SIG-M5 treated with dmso at 0.1 percent for 504 hours (cell line): Measurements from ENCODE around the gene ENSA.
A peak's percentile ranks its signal among the peaks of the same experiment; 100 is the strongest.
"Not testable (repeated sequence)": the region's sequence is repeated elsewhere in the genome, so short reads cannot be mapped to it uniquely, and the experiment has no call there.

Source experiments
- DNase-seq: peaks from one replicate; lab custom pipeline; 2025; ENCODE audit not compliant: unreplicated experiment; lab: John Stamatoyannopoulos, UW

The ENSA gene, protein sequence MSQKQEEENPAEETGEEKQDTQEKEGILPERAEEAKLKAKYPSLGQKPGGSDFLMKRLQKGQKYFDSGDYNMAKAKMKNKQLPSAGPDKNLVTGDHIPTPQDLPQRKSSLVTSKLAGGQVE

DNA sequence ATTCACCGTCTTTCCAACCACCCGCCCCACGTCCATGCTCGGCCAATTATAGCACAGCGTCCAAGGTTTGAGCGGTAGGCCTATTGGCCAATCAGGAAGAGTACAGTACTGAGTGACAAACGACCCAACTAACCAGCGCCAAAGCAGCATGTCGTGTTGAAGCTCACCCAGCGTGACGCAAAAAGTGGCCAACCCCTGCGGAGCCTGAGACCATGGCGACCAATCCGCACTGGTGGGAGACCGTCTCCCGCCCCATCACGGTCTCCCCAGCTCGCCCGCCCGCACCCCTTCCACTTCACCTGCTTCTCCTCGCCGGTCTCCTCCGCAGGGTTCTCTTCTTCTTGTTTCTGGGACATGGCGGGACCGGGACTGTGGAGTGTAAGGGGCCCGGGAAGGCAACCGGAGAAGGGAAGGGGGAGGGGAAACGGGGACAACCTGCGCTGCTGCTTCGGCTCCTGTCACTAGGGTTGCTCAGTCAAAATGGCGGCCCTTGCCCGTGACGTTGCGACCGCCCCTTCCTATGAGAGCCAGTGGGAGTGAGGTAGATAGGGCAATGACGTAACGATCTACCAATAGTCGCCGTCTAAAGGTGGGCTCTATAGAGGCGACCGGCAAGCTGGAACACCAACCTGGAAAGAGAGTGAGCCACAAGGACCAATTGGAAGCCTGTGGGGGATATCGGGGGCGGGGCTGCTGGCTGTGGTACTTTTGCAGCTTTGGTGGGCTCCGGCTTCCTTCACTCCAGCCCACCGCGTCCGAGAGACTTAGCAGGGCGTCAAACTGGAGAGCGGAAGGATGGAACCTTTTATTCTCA lies at the start of gene ENSA:
Gene ENSA (minus strand): TSS at position 498 of the 814 bp plus-strand sequence. CDS start 142 bp downstream, at position 356.
- peak; percentile 100 for DNase-seq

DNA sequence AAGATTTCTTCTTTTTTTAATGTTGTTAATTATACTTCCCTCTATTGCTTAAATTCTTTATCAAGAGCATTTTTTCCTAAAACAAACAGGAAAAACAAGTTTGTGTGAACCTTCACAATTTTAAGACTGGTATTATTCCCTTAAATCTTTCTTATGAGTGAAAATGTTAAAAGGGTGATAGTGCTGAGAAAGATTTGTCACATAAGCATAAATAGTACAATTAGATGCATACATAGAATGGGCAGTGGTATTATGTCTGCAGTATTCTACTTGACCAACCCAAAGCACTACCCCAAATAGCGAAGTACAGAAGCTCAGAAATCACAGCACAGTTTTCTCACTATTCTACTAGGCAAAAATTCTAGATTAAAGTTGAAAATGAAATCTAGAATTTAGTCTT lies 49.6 kb upstream of the ENSA start:
- no peak for DNase-seq

DNA sequence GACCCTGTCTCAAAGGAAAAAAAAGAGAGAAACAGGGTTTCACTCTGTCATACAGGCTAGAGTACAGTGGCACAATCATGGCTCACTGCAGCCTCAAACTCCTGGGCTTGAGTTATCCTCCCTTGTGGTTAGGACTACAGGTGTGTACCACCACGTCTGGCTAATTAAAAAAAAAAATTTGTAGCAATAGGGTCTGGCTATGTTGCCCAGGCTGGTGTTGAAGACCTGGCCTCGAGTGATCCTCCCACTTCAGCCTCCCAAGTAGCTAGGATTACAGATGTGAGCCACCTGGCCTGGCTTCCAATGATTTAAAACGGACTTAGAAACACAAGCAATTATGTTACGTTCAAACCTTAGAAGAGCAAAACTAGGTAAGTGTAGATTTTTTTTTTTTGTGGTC lies 45.5 kb upstream of the ENSA start:
- DNase-seq: no peak

DNA sequence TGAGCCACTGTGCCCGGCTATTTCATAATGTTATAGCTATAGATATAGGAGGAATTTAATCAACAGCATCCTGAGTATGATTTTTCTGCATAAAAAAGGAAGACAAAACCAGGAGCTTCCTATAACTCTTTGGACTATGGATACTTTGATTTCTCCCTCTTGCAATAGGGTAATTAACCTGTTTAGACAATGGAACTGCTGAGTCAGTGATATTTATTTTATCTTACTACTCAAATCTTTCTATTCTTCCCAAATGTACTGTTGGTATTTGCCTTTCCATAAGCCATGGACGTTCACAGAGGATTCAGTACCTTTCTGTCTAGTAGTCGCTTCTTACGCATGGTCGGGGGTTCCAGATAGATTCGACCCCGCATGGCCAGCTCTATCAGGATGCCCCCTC lies 33.9 kb upstream of the ENSA start:
- no peak for DNase-seq

DNA sequence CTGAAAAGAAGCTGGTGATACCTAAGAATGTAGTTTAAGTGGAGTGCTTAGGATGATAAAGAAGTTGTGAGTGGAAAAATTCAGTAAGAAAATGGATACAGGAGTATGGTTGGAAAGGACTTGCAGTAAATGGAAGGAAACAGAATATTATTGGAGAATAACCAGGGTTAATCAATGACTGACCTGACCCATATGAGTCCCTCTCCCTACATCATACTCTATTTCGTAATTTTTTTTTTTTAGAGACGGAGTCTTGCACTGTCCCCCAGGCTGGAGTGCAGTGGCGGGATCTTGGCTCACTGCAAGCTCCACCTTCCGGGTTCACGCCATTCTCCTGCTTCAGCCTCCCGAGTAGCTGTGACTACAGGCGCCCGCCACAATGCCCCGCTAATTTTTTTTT lies 33.4 kb upstream of the ENSA start:
- no peak for DNase-seq

DNA sequence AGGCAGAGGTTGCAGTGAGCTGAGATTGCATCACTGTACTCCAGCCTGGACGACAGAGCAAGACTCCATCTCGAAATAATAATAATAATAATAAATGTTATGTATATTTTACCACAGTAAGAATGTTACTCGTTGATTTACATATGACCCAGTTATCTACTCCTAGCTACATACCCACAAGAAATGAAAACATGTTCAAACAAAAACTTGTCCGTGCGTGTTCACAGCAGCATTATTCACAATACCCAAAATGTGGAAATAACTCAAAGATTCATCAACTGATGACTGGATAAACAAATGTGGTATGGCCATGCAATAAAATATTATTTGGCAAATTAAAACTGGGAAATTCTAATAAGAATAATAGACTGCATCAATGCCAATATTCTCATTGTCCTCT lies 31.7 kb upstream of the ENSA start:
- DNase-seq: no peak

DNA sequence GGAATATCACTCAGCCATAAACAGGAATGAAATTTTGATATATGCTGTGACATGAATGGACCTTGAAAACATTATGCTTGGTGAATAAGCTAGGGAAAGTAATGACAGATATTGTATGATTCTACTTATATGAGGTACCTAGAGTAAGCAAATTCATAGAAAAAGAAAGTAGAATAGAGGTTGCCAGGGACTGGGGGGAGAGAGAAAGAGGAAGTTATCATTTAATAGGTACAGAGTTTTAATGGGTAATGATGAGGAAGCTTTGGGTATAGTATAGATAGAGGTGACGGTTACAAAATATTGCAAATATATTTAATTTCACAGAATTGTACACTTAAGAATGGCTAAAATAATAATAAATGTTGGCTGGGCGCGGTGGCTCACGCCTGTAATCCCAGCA lies 31.2 kb upstream of the ENSA start:
- DNase-seq: no peak

DNA sequence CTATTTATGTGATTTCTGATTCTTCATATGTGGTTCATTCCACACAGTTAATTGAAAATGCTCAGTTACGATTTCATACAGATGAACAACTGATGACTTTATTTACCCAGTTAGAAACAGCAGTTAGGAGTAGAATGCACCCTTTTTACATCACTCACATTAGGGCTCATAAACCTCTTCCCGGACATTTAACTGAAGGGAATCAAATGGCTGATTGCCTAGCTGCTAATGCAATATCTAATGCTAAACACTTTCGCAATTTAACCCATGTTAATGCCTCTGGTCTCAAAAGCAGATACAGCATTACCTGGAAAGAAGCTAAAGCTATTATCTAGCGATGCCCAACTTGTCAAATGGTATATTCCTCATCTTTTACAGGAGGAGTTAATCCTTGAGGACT lies 27.7 kb upstream of the ENSA start:
- not testable (repeated sequence) for DNase-seq

DNA sequence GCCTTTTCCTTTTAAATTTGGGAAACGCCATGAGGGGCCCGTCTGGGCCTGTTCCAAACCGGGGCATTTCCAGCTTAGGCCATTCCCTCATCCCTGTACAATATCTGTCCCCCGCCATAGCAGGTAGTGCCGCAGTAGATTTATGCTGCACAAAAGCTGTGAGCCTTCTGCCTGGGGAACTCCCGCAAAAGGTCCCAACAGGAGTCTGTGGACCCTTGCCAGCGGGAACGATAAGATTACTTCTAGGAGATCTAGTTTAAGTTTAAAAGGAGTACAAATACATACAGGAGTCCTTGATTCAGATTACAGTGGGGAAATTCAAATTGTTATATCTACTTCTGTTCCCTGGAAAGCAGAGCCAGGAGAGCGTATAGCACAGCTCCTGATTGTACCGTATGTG lies 25.2 kb upstream of the ENSA start:
- DNase-seq: not testable (repeated sequence)

DNA sequence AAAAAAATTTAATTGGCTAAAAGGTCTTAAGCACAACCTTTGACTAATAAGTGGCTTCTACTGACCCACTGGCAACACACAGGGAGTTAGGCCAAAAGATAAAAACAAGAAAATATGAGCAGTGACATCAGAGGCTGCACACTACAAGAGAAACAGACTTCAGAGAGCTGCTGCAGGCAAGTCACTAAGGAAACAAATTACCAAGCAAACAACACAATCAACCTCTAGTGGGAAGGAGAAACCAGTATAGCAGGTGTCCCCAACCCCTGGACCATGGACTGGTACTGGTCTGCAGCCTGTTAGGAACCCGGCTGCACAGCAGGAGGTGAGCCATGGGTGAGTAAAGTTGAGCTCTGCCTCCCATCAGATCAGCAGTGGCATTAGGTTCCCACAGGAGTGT lies 20.8 kb upstream of the ENSA start:
- DNase-seq: peak; percentile 93

DNA sequence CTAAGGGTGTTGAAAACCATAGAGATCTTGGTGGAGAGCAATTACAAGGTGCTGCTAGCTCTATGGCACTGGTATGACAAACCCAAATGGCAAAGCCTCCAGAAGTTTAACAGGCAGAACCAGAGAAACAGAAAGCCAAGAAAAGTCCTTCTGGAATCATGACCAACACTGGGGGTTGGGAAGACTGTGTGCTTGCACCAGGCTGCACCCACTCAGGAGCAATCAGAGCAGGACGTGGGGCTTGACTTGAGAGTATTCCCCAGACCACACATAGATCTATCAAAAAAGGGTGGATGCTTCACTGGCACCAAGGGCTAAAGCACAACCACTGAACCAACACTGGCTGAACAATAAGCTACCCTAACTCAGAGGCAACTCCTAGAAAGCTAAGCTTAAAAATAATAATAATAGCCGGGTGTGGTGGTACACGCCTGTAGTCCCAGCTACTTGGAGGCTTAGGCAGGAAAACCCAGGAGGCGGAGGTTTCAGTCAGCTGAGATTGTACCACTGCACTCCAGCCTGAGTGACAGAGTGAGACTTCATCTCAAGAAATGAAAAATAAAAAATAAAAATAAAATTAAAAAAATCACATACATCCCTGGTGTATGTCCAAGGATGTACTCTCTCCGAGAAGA lies 20.1 kb upstream of the ENSA start:
- no peak for DNase-seq

DNA sequence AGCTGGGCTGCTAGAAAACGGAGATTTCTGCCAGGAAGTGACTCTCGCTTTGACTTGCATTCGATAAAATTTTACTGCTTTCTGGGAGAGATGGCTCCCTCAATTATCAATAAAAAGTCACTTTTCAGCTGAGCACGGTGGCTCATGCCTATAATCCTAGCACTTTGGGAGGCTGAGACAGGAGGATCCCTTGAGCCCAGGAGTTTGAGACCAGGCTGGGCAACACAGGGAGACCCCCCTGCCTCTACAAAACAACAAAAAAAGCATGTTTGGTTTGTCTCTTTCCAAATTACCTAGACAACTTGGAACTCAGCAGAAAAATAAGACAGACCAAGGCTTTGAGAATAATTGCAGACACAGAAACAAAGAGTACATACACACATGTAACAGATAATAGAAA lies 12.9 kb upstream of the ENSA start:
- DNase-seq: no peak

DNA sequence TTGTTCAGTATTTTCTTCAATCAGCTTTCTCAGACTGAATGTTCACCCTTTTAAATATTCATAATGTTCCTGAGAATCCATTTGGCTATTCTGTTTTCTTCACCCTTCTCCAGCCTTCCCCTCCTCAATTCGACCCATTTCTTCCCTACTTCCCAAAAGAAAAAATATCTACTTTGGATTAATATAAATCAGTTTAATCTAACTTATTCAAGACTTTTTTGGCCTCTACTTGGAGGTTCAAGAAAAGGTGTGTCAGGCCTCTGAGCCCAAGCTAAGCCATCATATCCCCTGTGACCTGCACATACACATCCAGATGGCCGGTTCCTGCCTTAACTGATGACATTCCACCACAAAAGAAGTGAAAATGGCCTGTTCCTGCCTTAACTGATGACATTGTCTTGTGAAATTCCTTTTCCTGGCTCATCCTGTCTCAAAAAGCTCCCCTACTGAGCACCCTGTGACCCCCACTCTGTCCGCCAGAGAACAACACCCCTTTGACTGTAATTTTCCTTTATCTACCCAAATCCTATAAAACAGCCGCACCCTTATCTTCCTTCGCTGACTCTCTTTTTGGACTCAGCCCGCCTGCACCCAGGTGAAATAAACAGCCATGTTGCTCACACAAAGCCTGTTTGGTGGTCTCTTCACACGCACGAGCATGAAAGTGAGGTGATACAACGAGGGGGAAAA lies 11.9 kb upstream of the ENSA start:
- DNase-seq: not testable (repeated sequence)

DNA sequence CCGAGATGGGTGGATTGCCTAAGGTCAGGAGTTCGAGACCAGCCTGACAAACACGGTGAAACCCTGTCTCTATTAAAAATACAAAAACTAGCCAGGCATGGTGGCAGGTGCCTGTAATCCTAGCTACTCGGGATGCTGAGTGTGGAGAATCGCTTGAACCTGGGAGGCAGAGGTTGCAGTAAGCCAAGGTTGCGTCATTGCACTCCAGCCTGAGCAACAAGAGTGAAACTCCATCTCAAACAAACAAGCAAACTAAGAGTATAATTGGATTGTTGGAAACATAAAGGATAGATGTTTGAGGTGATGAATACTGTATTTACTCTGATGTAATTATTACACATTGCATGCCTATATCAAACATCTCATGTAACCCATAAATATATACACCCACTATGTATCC lies 9.0 kb upstream of the ENSA start:
- DNase-seq: not testable (repeated sequence)

DNA sequence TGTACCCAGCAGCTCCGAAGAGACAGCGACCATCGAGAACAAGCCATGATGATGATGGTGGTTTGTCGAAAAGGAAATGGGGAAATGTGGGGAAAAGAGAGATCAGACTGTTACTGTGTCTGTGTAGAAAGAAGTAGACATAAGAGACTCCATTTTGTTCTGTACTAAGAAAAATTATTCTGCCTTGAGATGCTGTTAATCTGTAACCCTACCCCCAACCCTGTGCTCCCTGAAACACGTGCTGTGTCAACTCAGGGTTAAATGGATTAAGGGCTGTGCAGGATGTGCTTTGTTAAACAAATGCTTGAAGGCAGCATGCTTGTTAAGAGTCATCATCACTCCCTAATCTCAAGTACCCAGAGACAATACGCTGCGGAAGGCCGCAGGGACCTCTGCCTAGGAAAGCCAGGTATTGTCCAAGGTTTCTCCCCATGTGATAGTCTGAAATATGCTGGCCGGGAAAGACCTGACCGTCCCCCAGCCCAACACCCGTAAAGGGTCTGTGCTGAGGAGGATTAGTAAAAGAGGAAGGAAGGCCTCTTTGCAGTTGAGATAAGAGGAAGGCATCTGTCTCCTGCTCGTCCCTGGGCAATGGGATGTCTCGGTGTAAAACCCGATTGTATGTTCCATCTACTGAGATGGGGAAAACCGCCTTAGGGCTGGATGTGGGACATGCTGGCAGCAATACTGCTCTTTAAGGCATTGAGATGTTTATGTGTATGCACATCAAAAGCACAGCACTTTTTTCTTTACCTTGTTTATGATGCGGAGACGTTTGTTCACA lies 5.6 kb upstream of the ENSA start:
- DNase-seq: not testable (repeated sequence)

DNA sequence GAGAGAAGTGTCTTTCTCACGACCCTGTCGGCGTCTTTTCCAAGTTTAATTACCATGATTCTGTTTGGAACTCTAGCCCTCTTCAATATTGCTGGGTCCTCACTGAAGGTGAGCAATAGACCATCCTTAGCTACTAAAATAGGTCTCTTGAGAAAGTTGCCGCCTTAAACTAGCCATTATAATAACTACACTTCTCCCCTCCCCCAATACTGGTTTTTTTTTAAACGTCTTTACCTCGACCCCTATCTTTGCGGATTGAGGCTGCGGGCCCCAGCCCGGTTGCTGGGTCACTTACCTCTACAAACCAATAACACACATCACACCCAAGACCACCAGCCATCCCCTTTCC lies 672 bp downstream of the ENSA start:
- no peak for DNase-seq

DNA sequence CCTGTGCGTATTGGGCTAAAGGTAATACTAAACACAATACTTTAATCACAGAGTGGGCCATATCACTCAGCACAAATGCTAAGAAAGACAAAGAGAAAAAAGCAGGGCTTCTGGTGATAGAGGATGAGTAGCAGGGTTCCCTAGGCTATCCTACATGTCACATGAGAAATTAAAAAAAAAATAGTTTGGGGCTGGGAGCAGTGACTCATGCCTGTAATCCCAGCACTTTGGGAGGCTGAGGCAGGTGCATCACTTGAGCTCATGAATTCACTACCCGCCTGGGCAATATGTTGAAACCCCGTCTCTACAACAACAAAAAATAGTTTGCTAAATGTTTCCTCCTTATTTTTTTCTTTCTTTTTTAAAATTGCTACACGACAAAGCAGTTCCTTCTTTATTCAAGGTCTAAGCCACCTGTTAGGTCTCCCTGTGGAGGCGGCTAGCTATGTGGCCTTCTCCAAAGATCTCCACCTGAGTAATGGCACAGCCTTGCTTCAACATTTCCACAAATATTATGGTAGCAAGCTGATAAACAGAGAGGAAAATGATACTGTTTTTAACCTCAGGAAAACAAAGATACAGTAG lies 1.5 kb downstream of the ENSA start:
- no peak for DNase-seq

DNA sequence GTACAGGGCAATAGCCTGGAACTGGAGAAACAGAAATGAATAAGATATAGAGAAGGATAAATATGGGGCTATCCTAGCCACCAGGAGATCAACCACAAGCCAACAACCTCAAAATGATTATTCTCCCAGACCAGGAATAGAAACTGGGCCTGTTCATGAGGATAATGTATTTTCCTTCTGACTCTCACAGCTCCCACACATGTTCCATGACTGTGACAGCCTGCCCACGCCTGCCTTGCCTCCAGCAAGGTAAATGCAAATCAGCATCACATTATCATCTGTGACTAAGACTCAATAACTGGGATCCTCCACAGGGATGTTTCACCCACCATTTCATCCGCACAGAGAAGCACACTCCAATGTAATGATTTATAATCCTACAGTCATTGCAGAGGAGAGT lies 3.3 kb downstream of the ENSA start:
- DNase-seq: no peak

DNA sequence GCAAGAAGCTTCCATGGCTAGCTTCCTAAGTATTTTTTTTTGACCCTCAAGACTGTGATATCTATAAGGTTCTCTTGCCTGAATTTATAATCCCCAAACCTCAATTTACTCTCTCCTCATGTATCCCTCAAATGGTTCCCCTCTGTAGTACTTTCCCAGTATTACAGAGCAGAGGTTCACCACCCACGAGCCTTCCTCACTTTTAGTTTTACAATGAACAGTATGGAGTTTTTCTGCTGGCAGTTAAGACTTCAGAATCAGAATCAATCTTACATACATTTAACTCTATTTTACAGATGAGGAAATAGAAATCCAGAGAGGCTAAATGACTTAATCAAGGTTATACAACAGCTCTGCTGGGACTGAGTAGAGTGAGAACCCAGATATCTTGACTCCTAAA lies 4.9 kb downstream of the ENSA start:
- DNase-seq: not testable (repeated sequence)

DNA sequence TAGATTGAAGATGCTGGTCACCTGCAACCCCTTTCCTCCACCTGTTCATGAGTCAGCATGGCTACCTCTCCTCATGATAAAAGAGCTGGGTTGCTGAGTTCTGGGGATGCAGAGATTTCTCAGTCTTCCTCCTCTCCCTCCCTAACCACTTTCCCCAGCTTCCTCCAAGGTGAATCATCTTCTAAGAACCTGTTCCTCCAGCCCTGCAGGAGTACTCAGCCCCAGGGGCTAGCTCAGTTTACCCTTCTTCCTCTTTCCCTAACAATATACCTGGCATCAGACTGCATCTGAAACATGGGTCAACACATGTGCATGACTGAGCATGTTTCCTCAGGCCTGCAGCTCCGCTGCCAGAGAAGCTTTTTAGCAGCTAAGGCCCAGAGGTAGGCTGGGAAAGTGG lies 5.3 kb downstream of the ENSA start:
- DNase-seq: not testable (repeated sequence)
